GM12874 (cell line): ENCODE measurements around the gene BRD1.

Source experiments
- TF ChIP-seq, protein P1 (sequence below): IDR thresholded peaks from 2 replicates; pipeline ENCODE4 v1.5.1; 2011; ENCODE audit warnings: low read depth, mild to moderate bottlenecking, control low read depth, low read length, moderate library complexity; ENCODE audit not compliant: insufficient read depth

The BRD1 gene

DNA sequence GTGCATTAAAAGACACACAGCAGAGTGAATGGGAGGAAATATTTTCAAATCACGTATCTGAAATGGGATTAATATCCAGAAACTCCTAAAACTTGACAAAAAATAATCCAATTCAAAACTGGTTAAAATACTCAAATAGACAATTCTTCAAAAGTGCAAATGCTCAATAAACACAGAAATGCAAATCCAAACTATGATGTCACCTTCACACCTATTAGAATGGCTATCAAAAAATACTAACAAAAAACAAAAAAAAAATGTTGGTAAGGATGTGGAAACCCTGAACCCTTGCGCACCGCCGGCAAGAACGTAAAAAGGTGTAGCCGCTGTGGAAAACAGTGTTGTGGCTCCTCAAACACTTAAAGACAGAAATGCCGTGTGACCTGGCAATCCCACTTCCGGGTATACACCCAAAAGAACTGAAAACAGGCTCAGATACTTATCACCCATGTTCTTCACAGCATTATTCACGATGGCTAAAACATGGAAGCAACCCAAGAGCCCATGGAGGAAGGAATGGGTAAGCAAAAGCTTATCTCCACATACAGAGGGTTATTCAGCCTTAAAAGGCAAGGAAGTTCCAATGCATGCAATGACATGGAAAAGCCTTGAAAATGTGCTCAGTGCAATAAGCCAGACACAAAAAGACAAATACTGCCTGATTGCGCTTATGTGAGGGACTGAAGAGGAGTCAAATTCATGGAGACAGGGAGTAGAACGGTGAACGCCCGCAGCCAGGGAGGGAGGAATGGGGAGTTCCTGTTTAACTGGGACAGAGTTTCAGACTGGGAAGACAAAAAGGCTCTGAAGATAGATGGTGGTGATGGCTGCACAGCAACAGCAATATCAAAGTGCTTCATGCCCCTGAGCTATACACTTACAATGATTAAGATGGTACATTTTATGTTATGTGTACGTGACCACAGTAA, 19.6 kb downstream of the BRD1 start:
- TF ChIP-seq, protein P1, sequence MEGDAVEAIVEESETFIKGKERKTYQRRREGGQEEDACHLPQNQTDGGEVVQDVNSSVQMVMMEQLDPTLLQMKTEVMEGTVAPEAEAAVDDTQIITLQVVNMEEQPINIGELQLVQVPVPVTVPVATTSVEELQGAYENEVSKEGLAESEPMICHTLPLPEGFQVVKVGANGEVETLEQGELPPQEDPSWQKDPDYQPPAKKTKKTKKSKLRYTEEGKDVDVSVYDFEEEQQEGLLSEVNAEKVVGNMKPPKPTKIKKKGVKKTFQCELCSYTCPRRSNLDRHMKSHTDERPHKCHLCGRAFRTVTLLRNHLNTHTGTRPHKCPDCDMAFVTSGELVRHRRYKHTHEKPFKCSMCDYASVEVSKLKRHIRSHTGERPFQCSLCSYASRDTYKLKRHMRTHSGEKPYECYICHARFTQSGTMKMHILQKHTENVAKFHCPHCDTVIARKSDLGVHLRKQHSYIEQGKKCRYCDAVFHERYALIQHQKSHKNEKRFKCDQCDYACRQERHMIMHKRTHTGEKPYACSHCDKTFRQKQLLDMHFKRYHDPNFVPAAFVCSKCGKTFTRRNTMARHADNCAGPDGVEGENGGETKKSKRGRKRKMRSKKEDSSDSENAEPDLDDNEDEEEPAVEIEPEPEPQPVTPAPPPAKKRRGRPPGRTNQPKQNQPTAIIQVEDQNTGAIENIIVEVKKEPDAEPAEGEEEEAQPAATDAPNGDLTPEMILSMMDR: no peak

DNA sequence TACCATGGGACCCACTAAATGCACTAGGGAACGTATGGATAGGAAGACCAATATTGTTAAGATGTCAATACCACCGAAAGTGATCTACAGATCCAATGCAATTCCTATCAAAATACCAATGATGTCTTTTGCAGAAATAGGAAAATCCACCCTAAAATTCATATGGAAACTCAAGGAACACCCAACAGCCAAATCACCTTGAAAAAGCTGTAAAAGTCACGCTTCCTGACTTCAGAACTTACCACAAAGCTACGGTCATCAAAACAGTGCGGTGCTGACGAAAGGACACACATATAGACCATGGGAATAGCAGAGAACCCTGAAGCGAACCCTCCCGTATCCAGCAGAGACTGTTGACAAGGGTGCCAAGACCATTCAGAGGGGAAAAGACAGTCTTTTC, 20.5 kb downstream of the BRD1 start:
- TF ChIP-seq, protein P1: no peak

DNA sequence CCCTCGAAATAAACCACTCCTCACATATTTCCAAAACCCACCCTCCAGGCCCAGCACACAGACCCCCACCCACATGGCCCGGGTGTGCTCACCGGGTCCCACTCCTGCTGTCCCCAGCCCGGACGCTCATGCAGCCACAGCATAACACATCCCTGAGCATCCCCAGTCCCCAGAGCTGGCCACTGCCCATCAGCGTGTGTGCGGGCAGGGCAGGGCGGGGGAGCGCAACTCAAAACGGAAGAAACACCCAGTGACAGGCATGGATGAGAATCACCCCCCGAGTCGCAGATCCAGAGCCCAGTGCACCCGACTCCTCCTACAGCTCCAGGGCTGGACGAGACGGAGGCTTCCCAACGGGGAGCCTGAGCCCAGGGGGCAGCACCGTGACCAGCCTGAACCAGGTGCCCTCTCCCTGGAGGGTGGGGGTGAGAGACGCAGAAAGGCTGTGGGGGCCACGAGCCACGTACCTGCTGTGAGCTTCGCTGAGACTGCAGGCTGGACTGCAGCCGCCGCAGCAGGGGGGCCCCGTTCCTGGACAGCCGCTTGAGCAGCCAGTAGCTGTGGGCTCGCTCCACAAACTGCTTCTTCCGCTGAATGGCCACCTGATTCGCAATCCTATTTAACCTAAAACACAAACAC, 23.8 kb downstream of the BRD1 start:
- TF ChIP-seq, protein P1: no peak

- TF ChIP-seq, protein P1: no peak
Observed at GRCh38 chr22:49803134-49803533, 24.5 kb downstream of the BRD1 start.

DNA sequence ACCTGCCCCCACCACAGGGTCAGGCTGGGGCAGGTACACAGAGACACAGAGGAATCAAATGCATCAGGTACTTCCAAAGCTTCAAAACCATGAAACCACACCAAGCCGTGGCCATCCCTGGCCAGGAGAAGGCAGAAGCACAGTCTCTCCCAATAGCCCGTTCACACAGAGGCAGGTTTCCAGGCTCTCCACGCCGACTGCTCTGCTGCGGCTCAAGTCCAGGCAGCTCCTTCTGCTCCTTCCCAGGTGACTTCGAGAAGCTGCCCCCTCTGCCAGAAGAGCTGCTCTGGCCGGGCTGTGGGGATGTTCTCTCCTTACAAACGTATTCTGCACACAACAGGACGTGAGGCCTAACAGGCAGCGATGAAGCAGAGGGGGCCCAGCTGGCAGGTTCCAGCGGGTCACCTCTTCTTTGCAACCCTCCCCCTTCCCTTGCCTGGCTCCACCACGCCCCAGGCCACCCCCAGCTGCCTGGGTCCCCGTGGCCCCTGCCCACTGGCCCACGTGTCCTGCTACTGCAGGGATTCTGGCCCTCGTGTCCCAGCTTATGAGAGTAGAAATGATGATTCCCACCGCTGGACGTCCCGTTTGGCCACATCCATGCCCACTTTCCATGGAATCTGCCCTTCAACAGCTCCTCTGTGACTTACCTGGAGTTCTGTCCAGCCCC, 26.1 kb downstream of the BRD1 start:
- TF ChIP-seq, protein P1: no peak

DNA sequence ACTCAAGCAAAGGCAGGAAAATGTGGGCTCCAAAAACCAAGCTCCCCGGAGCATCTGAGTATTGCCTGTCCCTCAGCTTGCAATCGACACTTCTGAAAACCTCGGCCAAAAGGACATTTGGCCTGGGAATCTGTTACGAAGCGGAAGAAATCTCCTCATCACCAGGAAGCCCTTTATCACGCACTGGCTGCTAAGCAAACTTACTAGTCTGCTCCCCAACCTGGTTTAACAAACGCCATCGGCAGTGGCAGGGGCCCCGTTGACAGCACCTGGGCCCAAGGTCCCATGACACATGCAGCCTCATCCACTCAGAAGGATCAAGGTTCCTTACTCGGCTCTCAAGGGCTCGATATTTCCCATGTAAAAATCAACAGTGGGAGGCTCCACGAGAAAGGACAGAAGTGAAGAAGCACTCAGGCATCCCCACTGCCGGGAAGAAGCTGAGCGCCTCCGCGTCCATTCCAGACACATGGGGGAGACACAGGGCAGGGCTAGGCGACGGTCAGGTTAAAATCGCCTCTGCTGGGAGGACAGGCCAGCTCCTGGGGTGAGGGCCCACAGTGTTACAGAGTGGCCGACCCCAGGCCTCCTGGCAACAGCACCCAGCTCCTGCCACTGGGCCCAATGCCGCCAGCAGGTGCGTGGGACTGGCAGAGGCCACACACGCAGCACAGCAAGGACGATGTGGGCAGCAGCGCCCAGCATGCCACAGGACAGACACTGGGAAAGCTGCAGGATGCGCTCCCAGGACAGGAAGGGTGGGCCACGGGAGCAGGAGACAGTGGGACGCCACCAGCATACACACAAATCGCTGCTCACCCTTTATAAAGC, 27.1 kb downstream of the BRD1 start:
- TF ChIP-seq, protein P1: no peak
